HepG2 (cell line): Measurements from ENCODE around the gene PDE4C. TPM values are rescaled to one million over a fixed set of nuclear protein-coding genes. Genes with fewer than 3 reads are reported as not detected.
A peak's percentile ranks its signal among the peaks of the same experiment; 100 is the strongest.

Experiments
- BCL6 ChIP-seq: IDR thresholded peaks from 2 replicates; pipeline ENCODE4 v1.6.1; 2016; ENCODE audit warnings: missing genetic modification reagents, missing compliant biosample characterization
- CENPBD1 ChIP-seq: sonication (generic); formaldehyde crosslinking; IDR thresholded peaks from 2 replicates; pipeline ENCODE4 v1.8.0; 2022; ENCODE audit warnings: missing genetic modification reagents, low read depth, mild to moderate bottlenecking, borderline replicate concordance
- HDAC2 ChIP-seq: sonication (generic); formaldehyde crosslinking; IDR thresholded peaks from 2 replicates; pipeline ENCODE4 v1.4.0; 2020; ENCODE audit warnings: missing genetic modification reagents
- IRX3 ChIP-seq: sonication (generic); formaldehyde crosslinking; IDR thresholded peaks from 2 replicates; pipeline ENCODE4 v1.8.1; 2023; ENCODE audit warnings: mild to moderate bottlenecking, low read depth, missing genetic modification reagents, borderline replicate concordance
- MIER2 ChIP-seq: IDR thresholded peaks from 2 replicates; pipeline ENCODE4 v1.6.1; 2016; ENCODE audit warnings: missing biosample characterization, missing genetic modification reagents
- NFIB ChIP-seq: sonication (generic); formaldehyde crosslinking; IDR thresholded peaks from 2 replicates; pipeline ENCODE4 v1.9.0; 2021; ENCODE audit warnings: missing genetic modification reagents, mild to moderate bottlenecking, borderline replicate concordance
- NR1H2 ChIP-seq: sonication (generic); formaldehyde crosslinking; IDR thresholded peaks from 2 replicates; pipeline ENCODE4 v1.8.1; 2022; ENCODE audit warnings: low read depth, missing genetic modification reagents, borderline replicate concordance
- ZKSCAN5 ChIP-seq: sonication (generic); formaldehyde crosslinking; IDR thresholded peaks from 2 replicates; pipeline ENCODE4 v1.5.1; 2020; ENCODE audit warnings: mild to moderate bottlenecking, missing genetic modification reagents
- ZNF17 ChIP-seq: sonication (generic); formaldehyde crosslinking; IDR thresholded peaks from 2 replicates; pipeline ENCODE4 v1.5.0; 2020; ENCODE audit warnings: mild to moderate bottlenecking, missing genetic modification reagents
- ZNF281 ChIP-seq: sonication (generic); formaldehyde crosslinking; IDR thresholded peaks from 2 replicates; pipeline ENCODE4 v1.4.0; 2020; ENCODE audit warnings: missing genetic modification reagents, borderline replicate concordance
- ZNF782 ChIP-seq: sonication (generic); formaldehyde crosslinking; IDR thresholded peaks from 2 replicates; pipeline ENCODE4 v1.4.0; 2020; ENCODE audit warnings: missing genetic modification reagents, mild to moderate bottlenecking, borderline replicate concordance
- polyA plus RNA-seq, 8 experiments: library from polyadenylated mRNA; depleted of rRNA in 3 of 8; stranded (reverse) in 7 of 8; unstranded in 1 of 8; fragments of >200 nt; fragmentation: Illumina TruSeq in 4 of 8; extraction: Trizol in 4 of 8; gene quantifications; 2 replicates each; pipeline versions ENCODE4 v1.2.1 to v1.2.3, GENCODE V29; 2011 to 2016; ENCODE audit warnings: low read depth in 4 of 8, missing spikeins in 1 of 8, mixed read lengths in 1 of 8; ENCODE audit not compliant: insufficient read depth in 1 of 8
- total RNA-seq, 5 experiments: library from RNA; depleted of rRNA; stranded (reverse); fragments of >200 nt; fragmentation: Illumina TruSeq; extraction: Trizol; gene quantifications; 2 replicates each; pipeline ENCODE4 v1.2.3, GENCODE V29; 2016; ENCODE audit warnings: low read depth in 1 of 5
- TF ChIP-seq, protein P1 (sequence below): fragments of 450-650 bp; IDR thresholded peaks from 2 replicates; pipeline ENCODE4 v1.6.1; 2016
- TF ChIP-seq, protein P2 (sequence below): sonication (generic); formaldehyde crosslinking; IDR thresholded peaks from 2 replicates; pipeline ENCODE4 v1.4.0; 2020; ENCODE audit warnings: mild to moderate bottlenecking, low read depth, missing genetic modification reagents
- TF ChIP-seq, protein P3 (sequence below): sonication (generic); formaldehyde crosslinking; IDR thresholded peaks from 2 replicates; pipeline ENCODE4 v1.5.1; 2020; ENCODE audit warnings: mild to moderate bottlenecking, missing genetic modification reagents, borderline replicate concordance

Gene PDE4C
- total and polyA plus RNA-seq, 2 of the 13 experiments (the other 11 are each of a cell fraction or from before 2014, with no cell fraction given) = 1.4 to 14.0 TPM

GRCh38 chr19:18264137-18264854, 38.1 kb upstream of the PDE4C start (continued):
- TF ChIP-seq NFIB (CRISPR knock-in tag) (no peak), ZNF281 (CRISPR knock-in tag) (no peak), MIER2 (CRISPR knock-in tag) (no peak), BCL6 (CRISPR knock-in tag) (no peak), ZNF782 (CRISPR knock-in tag) (no peak), HDAC2 (CRISPR knock-in tag) (peak; percentile 32; the same call in 1 of the 2 replicates), NR1H2 (no peak), IRX3 (CRISPR knock-in tag) (no peak), ZNF17 (no peak), CENPBD1 (CRISPR knock-in tag) (no peak), ZKSCAN5 (CRISPR knock-in tag) (no peak)
- TF ChIP-seq, protein P1, sequence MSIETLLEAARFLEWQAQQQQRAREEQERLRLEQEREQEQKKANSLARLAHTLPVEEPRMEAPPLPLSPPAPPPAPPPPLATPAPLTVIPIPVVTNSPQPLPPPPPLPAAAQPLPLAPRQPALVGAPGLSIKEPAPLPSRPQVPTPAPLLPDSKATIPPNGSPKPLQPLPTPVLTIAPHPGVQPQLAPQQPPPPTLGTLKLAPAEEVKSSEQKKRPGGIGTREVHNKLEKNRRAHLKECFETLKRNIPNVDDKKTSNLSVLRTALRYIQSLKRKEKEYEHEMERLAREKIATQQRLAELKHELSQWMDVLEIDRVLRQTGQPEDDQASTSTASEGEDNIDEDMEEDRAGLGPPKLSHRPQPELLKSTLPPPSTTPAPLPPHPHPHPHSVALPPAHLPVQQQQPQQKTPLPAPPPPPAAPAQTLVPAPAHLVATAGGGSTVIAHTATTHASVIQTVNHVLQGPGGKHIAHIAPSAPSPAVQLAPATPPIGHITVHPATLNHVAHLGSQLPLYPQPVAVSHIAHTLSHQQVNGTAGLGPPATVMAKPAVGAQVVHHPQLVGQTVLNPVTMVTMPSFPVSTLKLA = no peak
- TF ChIP-seq, protein P2, sequence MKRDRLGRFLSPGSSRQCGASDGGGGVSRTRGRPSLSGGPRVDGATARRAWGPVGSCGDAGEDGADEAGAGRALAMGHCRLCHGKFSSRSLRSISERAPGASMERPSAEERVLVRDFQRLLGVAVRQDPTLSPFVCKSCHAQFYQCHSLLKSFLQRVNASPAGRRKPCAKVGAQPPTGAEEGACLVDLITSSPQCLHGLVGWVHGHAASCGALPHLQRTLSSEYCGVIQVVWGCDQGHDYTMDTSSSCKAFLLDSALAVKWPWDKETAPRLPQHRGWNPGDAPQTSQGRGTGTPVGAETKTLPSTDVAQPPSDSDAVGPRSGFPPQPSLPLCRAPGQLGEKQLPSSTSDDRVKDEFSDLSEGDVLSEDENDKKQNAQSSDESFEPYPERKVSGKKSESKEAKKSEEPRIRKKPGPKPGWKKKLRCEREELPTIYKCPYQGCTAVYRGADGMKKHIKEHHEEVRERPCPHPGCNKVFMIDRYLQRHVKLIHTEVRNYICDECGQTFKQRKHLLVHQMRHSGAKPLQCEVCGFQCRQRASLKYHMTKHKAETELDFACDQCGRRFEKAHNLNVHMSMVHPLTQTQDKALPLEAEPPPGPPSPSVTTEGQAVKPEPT = no peak
- TF ChIP-seq, protein P3, sequence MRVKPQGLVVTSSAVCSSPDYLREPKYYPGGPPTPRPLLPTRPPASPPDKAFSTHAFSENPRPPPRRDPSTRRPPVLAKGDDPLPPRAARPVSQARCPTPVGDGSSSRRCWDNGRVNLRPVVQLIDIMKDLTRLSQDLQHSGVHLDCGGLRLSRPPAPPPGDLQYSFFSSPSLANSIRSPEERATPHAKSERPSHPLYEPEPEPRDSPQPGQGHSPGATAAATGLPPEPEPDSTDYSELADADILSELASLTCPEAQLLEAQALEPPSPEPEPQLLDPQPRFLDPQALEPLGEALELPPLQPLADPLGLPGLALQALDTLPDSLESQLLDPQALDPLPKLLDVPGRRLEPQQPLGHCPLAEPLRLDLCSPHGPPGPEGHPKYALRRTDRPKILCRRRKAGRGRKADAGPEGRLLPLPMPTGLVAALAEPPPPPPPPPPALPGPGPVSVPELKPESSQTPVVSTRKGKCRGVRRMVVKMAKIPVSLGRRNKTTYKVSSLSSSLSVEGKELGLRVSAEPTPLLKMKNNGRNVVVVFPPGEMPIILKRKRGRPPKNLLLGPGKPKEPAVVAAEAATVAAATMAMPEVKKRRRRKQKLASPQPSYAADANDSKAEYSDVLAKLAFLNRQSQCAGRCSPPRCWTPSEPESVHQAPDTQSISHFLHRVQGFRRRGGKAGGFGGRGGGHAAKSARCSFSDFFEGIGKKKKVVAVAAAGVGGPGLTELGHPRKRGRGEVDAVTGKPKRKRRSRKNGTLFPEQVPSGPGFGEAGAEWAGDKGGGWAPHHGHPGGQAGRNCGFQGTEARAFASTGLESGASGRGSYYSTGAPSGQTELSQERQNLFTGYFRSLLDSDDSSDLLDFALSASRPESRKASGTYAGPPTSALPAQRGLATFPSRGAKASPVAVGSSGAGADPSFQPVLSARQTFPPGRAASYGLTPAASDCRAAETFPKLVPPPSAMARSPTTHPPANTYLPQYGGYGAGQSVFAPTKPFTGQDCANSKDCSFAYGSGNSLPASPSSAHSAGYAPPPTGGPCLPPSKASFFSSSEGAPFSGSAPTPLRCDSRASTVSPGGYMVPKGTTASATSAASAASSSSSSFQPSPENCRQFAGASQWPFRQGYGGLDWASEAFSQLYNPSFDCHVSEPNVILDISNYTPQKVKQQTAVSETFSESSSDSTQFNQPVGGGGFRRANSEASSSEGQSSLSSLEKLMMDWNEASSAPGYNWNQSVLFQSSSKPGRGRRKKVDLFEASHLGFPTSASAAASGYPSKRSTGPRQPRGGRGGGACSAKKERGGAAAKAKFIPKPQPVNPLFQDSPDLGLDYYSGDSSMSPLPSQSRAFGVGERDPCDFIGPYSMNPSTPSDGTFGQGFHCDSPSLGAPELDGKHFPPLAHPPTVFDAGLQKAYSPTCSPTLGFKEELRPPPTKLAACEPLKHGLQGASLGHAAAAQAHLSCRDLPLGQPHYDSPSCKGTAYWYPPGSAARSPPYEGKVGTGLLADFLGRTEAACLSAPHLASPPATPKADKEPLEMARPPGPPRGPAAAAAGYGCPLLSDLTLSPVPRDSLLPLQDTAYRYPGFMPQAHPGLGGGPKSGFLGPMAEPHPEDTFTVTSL (CRISPR knock-in tag) = no peak
